DMS79 treated with DMSO at 0.1 percent for 48 hours (cell line): ENCODE measurements around the gene C5AR2.
"Not testable (repeated sequence)": the region's sequence is repeated elsewhere in the genome, so short reads cannot be mapped to it uniquely, and the experiment has no call there.

Experiments used
- DNase-seq: peaks from one replicate; lab custom pipeline; 2025; lab: John Stamatoyannopoulos, UW

Gene C5AR2

DNA sequence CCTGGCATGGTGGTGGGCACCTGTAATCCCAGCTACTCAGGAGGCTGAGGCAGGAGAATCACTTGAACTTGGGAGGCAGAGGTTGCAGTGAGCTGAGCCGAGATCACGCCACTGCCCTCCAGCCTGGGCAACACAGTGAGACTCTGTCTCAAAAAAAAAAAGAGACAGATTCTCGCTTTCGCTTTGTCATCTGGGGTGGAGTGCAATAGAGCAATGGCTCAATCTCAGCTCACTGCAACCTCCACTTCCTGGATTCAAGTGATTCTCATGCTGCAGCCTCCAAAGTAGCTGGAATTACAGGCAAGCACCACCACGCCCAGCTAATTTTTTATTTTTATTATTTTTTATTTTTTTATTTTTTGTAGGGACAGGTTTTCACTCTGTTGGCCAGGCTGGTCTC lies 56.7 kb downstream of the C5AR2 start:
- DNase-seq, result not testable (repeated sequence)

DNA sequence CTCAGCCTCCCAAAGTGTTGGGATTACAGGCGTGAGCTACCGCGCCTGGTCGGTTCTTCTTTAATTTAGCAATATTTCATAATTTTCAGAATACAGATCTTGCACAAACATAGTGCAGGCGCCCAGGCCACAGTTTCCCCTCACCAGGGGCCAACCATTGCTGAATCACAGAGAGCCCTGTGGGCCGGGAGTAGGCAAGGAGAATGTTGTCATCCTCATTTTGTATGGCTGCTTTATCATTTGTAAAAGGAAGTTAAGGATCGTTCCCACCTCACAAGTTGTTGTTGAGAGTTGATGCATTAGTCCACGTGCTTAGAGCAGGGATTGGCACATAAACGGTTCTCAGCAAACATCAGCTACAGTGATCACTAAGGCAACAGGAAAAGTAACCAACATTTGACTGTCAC lies 57.2 kb downstream of the C5AR2 start:
- DNase-seq, result no peak

DNA sequence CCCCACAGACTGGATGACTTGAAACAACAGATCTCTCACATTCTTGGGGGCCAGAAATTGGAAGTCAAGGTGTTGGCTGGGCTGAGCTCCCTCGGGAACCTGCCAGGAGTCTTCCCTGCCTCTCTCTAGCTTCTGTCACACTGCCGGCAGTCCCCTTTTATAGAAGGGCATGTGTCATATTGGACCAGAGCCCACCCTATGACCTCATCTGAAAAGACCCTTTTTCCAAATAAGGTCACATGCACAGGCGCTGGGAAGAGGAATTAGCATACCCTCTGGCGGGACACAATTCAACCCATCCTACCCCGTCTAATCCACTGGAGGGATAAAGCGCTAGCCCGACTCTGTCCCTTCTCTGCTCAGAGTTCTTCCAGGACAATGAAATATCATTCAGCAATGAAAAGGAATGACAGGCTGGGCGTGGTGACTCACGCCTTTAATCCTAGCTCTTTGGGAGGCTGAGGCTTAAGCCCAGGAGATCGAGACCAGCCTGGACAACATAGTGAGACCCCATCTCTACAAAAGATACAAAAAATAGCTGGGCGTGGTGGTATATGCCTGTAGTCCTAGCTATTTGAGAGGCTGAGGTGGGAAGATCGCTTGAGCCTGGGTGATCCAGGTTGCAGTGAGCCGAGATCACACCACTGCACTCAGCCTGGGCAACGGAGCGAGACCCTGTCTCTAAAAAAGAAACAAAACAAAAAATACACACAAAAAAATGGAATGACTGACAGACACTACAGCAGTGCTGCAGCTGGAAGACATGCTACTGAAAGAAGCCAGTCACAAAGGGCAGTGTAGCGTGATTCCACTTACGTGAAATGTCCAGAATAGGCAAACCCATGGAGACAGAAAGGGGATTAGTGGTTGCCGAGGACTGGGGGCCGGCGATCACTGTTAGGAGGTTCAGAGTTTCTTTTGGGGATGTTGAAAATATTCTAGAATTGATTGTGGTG lies 58.8 kb downstream of the C5AR2 start:
- DNase-seq, result no peak

DNA sequence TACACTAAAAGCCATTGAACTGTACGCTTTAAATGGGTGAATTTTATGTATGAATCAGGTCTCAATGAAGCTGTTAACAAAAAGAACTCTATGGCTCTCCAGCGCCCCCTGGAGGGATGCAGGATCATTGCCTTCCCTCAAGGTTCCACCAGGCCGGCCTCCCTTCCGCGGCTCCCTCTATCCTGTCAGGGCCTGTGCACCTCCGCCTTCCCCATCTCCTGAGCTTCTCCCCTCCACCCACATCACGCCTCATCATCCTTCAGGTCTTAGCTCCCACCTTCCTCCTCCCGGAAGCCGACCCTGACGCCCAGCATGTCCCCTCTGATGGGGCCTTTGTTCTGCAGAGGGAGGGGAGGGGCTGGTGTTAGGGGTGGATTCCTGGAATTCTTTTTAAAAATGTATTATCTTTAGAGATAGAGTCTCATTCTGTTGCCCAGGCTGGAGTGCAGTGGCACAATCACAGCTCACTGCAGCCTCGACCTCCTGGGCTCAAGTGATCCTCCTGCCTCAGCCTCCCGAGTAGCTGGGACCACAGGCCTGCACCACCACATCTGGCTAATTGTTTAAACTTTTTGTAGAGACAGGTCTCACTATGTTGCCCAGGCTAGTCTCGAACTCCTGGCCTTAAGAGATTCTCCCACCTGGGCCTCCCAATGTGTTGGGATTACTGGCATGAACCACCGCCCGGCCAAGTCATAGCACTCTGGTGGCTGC lies 59.7 kb downstream of the C5AR2 start:
- DNase-seq, result peak; percentile 64
